Lung (tissue), 12 donors: ENCODE data around the gene SDR42E2. TPM values are rescaled to one million over a fixed set of nuclear protein-coding genes. Genes with fewer than 3 reads are reported as not detected.

Experiments
- ATAC-seq: fragments of 200-7000 bp; cut with Tn5 transposase; one replicate; pipeline ENCODE4 v1.9.1; 2020; ENCODE audit warnings: moderate number of reproducible peaks; ENCODE audit not compliant: insufficient read depth, low FRiP score
- DNase-seq, 3 donors: peaks; one replicate each; pipeline ENCODE4 v3.0.0-alpha.2; 2013 to 2017
- H3K27ac ChIP-seq, 2 donors: one replicate each; pipeline ENCODE4 v1.5.1; 2013; ENCODE audit warnings: mild to moderate bottlenecking in 2 of 2, moderate library complexity in 2 of 2, control low read depth in 1 of 2, inconsistent platforms in 1 of 2, low read depth in 1 of 2, low read length in 1 of 2
- H3K27me3 ChIP-seq, 3 donors: one replicate each; pipeline ENCODE4 v1.5.1; 2013; ENCODE audit warnings: low read length in 2 of 3; ENCODE audit not compliant: control insufficient read depth in 3 of 3, insufficient read depth in 3 of 3
- H3K36me3 ChIP-seq, 4 donors: one replicate each; pipeline ENCODE4 v1.5.1; 2013; ENCODE audit warnings: low read length in 4 of 4, mild to moderate bottlenecking in 1 of 4, moderate library complexity in 1 of 4; ENCODE audit not compliant: control insufficient read depth in 4 of 4, insufficient read depth in 4 of 4
- H3K4me1 ChIP-seq, 5 donors: one replicate each; pipeline ENCODE4 v1.5.1; 2013; ENCODE audit warnings: low read length in 5 of 5, mild to moderate bottlenecking in 2 of 5, moderate library complexity in 1 of 5; ENCODE audit not compliant: control insufficient read depth in 5 of 5, insufficient read depth in 5 of 5
- H3K4me3 ChIP-seq: one replicate; pipeline ENCODE4 v1.5.1; 2013; ENCODE audit warnings: mild to moderate bottlenecking, control low read depth, moderate library complexity
- H3K9ac ChIP-seq, 2 donors: one replicate each; pipeline ENCODE4 v1.5.1; 2013; ENCODE audit warnings: low read length in 2 of 2, control low read depth in 1 of 2; ENCODE audit not compliant: insufficient read depth in 1 of 2
- H3K9me3 ChIP-seq, 4 donors: one replicate each; pipeline ENCODE4 v1.5.1; 2013; ENCODE audit warnings: low read length in 3 of 4, mild to moderate bottlenecking in 1 of 4, moderate library complexity in 1 of 4; ENCODE audit not compliant: control insufficient read depth in 4 of 4, insufficient read depth in 3 of 4
- WGBS, 2 donors: extraction: QIAGEN DNeasy Blood & Tissue Kit; methylation state at CpG; one replicate each; pipeline ENCODE4 v1.1.7; 2013; 5-methylcytosine and 5-hydroxymethylcytosine counted together
- polyA plus RNA-seq, 2 donors: library from polyadenylated mRNA; stranded (reverse); fragments of 200-250 nt; gene quantifications; one replicate each; pipeline ENCODE4 v1.2.1, GENCODE V29; 2013
- total RNA-seq, 2 donors: library from RNA; depleted of rRNA in 1 of 2; stranded (reverse); fragments of >200 nt in 1 of 2; gene quantifications; one replicate each; pipeline ENCODE4 v1.2.1, GENCODE V29; 2014 to 2021
- TF ChIP-seq, protein P1 (sequence below): IDR thresholded peaks from 2 replicates; pipeline ENCODE4 v1.5.1; 2012; ENCODE audit warnings: mild to moderate bottlenecking; ENCODE audit errors: control extremely low read depth, extremely low read depth
- donor health status: control.
- donor health status: control.
- donor health status: Bipolar disorder and iron deficiency.
- donor health status: healthy.
- donor health status: DM: yes; HTN: yes; CAD: no.

SDR42E2 gene
- total and polyA plus RNA-seq, 4 donors = 0.10 to 0.64 (median 0.11) TPM; not detected in 1

DNA sequence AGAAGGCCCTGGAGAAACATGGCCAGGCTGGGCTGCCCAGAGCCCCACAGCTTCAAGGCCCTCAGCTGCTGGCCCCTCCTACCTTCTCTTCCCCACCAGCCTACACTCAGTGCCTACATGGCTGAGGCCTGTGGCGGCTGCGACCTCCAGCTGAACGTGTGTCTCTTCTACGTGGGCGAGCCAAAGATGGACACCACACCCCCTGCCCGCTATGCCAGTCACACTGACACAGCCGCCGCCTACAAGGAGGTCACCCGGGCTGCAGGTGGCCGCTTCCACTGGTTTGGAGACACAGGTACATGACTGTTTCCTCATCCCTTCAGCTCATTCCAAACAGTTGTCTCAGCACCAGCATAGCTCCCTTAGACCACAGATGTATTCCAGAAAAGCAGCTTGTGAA lies 29.5 kb upstream of the SDR42E2 start:
- DNase-seq (no peak), ATAC-seq (no peak)
- Histone ChIP-seq H3K4me1 (no peaks in the 10 kb centered on the region), H3K4me3 (no peak overlapping the region), H3K27ac (no peak overlapping the region), H3K9ac (no peak overlapping the region), H3K9me3 (peaks cover 0 to 4% (median 0%) of the 10 kb centered on the region in 4 donors), H3K27me3 (no peaks in the 10 kb centered on the region), H3K36me3 (peaks cover 0 to 2% (median 0%) of the 10 kb centered on the region in 4 donors)
- 91 to 92% methylated on average over 10 of the region's 10 CpGs for WGBS, 2 donors
- TF ChIP-seq, protein P1, sequence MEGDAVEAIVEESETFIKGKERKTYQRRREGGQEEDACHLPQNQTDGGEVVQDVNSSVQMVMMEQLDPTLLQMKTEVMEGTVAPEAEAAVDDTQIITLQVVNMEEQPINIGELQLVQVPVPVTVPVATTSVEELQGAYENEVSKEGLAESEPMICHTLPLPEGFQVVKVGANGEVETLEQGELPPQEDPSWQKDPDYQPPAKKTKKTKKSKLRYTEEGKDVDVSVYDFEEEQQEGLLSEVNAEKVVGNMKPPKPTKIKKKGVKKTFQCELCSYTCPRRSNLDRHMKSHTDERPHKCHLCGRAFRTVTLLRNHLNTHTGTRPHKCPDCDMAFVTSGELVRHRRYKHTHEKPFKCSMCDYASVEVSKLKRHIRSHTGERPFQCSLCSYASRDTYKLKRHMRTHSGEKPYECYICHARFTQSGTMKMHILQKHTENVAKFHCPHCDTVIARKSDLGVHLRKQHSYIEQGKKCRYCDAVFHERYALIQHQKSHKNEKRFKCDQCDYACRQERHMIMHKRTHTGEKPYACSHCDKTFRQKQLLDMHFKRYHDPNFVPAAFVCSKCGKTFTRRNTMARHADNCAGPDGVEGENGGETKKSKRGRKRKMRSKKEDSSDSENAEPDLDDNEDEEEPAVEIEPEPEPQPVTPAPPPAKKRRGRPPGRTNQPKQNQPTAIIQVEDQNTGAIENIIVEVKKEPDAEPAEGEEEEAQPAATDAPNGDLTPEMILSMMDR = no peak

DNA sequence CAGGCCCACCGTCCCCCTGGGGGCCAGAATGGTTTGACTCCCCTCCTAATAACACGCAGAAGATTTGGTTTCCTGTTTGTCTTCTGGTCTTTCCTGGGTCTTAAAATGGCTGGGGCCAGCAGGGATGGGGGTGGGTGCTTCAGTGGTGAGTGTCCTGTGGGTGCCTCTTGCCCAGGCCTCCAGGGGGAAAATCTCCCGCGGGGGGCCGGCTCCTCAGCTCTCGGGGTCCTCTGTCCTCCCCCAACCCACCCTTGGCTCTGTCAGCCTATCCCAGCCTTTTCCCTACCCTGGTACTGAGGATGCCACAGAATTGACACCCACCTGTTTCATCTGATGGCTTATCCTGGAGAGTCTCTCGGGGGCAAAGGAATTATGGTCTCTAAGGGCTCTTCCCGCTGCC lies 23.8 kb upstream of the SDR42E2 start:
- no peaks in the 10 kb centered on the region for H3K9me3 ChIP-seq
- H3K27ac ChIP-seq = no peak overlapping the region
- TF ChIP-seq, protein P1 = no peak
- H3K36me3 ChIP-seq = no peaks in the 10 kb centered on the region
- DNase-seq = no peak
- 59 to 82% methylated on average over 8 of the region's 8 CpGs for WGBS, 2 donors
- no peak overlapping the region for H3K4me3 ChIP-seq
- H3K27me3 ChIP-seq = no peaks in the 10 kb centered on the region
- ATAC-seq = no peak
- H3K9ac ChIP-seq = no peak overlapping the region
- H3K4me1 ChIP-seq = peaks cover 0 to 5% (median 0%) of the 10 kb centered on the region in 5 donors

DNA sequence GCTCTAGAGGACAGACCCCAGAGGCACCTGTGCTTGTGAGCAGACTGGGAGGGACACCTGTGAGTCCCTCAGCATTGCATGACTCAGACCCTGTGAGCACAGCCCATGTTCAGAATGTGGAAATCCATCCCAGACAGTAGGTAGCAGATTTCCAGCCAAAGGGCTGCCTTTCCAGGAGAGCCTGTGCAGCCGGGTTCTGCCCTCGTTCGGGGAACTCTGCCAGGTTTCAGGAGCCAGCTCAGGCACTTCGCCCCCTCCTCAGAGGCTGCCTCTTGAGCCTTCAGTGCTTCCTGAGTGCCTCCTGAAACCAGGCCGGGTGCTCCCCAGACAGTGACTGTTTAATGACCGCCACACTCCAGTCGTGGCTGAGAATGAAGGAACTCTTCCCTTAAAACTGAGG lies 23.3 kb upstream of the SDR42E2 start:
- Histone ChIP-seq H3K27ac (no peak overlapping the region), H3K4me1 (peaks cover 0 to 5% (median 0%) of the 10 kb centered on the region in 5 donors), H3K27me3 (no peaks in the 10 kb centered on the region), H3K36me3 (no peaks in the 10 kb centered on the region), H3K4me3 (no peak overlapping the region), H3K9me3 (no peaks in the 10 kb centered on the region), H3K9ac (no peak overlapping the region)
- WGBS, 2 donors = 50 to 62% methylated on average over 7 of the region's 7 CpGs
- DNase-seq (peak; percentile 12 to 72 (median 63)), ATAC-seq (peak; percentile 58)
- TF ChIP-seq, protein P1 = no peak

DNA sequence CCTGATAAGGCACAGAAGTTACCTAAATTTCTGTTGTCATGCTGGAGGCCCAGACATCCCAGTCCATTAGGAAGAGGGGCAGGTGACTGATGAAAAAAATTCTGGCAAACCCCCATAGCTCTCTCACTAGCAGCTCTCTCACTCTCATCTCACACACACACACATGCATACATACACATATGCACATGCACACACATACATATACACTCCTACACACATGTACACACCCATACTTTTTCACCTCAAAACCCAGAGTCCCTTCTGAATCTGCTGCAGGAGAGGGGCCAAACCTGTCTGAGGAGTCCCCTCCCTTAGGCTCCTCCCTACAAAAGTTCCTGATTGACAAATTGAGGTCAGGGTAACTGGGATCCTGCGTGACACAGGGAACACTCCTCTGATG lies 22.6 kb upstream of the SDR42E2 start:
- ATAC-seq (no peak), DNase-seq (no peak)
- Histone ChIP-seq H3K36me3 (no peaks in the 10 kb centered on the region), H3K4me3 (no peak overlapping the region), H3K27me3 (no peaks in the 10 kb centered on the region), H3K9ac (no peak overlapping the region), H3K27ac (no peak overlapping the region), H3K9me3 (no peaks in the 10 kb centered on the region), H3K4me1 (peaks cover 0 to 5% (median 0%) of the 10 kb centered on the region in 5 donors)
- TF ChIP-seq, protein P1 = no peak
- WGBS, 2 donors = 55 to 87% methylated on average over 1 of the region's 1 CpG
